Measurements from ENCODE around the gene PPP4R4. TPM values are rescaled to one million over a fixed set of nuclear protein-coding genes. Genes with fewer than 3 reads are reported as not detected.

The PPP4R4 gene, protein sequence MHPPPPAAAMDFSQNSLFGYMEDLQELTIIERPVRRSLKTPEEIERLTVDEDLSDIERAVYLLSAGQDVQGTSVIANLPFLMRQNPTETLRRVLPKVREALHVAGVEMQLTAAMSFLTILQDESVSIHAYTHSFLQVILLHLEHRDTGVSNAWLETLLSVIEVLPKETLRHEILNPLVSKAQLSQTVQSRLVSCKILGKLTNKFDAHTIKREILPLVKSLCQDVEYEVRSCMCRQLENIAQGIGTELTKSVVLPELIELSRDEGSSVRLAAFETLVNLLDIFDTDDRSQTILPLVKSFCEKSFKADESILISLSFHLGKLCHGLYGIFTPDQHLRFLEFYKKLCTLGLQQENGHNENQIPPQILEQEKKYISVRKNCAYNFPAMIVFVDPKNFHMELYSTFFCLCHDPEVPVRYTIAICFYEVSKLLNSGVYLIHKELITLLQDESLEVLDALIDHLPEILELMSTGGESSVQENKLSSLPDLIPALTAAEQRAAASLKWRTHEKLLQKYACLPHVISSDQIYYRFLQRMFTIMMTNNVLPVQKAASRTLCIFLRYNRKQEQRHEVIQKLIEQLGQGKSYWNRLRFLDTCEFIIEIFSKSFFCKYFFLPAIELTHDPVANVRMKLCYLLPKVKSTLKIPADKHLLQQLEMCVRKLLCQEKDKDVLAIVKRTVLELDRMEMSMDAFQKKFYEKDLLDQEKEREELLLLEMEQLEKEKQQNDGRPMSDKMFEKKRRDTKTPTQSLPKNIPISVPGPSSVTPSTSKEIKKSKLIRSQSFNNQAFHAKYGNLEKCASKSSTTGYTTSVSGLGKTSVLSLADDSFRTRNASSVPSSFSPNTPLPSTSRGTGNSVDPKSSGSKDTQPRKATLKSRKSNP
- under 0.01 and 0.54 TPM in 2 replicates for total RNA-seq

DNA sequence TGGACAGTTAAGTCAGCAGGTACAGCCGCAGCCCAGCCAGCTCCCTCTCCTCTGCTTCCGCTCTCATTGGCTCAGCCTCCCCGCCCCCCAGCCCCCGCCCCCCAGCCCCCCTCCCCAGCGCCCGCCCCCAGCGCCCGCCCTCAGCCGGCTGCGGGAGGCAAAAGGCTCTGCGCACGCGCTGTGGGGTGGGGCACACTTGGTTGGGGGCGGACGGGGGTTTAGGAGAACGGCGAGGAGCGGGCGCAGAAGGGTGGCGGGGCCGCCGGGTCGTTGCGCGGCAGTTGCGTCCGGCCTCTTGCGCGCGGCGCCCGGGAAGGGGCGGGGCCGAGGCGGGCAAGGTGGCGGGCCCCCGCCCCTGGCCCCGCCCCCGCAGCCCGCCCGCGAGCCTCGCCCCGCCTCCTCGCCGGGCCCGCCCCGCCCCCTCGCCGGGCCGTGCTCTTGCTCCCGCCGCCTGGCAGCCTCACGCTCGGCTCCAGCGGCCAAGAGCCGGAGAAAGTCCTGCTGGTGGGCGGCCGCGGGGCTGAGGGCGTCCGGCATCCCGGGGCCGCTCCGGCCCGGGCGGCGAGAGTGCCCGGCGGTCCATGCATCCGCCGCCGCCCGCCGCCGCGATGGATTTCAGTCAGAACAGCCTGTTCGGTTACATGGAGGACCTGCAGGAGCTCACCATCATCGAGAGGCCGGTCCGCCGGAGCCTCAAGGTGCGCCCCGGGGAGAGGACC, at the start of gene PPP4R4:
PPP4R4 (plus strand) TSS at position 438 of the 719 bp plus-strand sequence; CDS start at position 582, 144 bp downstream.

DNA sequence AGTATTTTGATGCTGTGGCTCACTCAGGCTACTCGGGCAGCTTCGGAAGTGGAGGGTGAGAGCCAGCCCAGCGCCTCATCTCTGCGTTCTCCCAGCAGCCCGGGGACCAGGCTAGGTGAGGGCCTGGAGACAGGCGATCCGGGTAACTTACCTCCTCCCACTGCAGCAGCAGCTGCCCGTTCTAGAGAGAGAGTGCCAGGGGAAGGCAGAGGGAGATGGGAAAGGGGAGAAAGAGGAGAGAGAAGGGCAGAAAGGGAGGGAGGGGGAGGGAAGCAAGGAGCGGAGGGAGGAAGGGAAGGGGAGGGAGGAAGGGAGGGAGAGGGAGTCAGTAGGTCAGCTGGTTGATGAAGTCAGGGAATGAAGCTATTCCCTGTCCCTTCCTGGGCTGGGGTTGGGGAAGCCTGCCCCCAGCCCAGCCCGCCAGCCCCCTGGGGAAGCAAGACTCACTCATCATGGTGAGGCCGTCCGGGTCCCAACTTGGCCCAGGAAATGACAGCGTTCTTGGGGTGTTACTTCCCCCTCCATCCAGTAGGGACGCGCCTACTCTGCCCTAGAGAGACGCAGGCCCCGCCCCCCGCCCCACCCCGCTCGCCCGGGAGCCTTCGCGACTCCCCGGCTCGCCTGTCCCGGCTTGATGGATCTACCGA, 44.9 kb upstream of the PPP4R4 start, which contains the start of gene IFI27L2:
IFI27L2 (minus strand) TSS at position 494 of the 647 bp plus-strand sequence; CDS start at position 454, 40 bp downstream.

DNA sequence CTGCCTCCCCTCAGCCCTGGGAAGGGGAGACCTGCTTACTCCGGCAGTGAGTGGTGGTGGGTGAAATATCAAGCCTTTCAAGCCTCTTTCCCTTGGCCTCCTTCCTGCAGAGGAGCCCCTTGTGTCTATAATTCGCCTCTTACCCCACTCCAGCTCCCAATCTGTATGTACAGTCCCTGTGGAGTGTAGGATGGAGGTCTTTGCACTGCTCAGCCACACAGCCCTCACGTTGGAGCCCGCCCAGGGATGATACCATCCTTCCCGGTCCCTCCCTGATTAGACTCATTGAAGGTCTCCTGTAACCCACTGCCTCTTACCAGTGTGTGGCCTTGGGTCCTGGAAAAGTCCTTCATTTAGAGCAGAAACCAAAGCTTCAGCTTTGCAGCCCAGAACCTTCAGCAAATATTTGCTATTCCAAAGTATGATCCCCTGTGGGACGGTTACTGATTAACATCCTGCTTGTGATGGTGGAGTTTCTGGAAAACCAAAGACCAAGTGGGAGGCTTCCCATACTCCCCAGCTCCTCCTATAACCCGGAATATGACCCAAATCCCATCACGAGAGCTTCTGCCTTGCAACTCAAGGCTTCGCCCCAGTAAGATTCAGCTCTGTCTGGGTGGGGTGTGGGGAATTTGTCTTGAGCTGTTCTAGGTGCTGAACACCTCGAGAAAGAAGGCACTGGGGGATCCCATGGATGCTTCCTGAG, 118.9 kb downstream of the PPP4R4 start, which contains the start of gene SERPINA10:
SERPINA10 (minus strand) TSS at position 397 of the 706 bp plus-strand sequence. CDS start 2,675 bp downstream, outside the sequence.

DNA sequence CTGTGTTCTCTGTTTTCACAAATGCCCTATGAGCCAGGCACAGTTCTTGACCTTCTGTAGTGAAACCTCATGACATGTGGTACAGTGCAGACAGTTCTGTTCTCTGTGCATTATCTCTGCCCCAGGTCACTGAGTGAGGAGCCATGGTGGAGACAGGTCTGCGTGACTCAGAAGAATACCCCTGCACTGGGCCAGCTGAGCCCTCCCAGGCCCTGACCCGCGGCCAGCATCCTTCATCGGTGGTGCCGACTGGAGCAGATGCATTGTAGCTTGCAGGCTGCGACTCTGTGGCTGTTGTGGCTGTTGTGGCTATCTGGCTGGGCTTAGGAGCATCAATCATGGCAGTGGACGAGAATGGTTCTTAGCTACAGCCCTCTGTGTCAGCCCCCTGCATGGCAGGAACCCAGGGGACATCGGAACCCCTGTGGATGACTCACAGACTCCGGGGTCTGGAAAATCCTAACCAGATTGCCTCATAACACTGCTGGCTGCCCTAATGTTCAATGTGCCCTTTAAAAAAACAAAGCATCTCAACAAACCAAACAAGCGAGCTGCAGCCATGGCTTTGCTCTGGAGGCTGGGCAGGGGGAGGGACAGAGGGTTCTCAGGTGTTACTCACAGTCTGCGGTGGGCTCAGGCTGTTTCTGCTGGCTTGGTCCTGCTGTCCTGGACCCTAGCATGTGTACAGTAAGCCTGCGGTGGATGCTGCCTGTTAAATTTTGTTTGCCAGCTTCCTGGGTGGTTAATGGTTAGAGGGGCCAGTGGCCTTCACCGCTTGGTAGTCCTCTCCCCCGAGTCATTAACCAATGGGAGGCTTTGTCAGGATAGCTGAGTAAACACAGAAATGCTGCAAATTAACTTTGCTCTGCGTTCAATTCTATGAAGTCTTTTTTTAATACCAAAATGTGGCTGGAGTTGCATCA, 148.8 kb downstream of the PPP4R4 start, which contains the start of gene SERPINA6:
SERPINA6 (minus strand) TSS at position 689 of the 923 bp plus-strand sequence. CDS start 8,688 bp downstream, outside the sequence.

Other genes with a start within 250 kb of the PPP4R4 start
- not detected in 2 replicates for gene FAM181A, start 247.0 kb upstream of the PPP4R4 start, total RNA-seq
- not detected in 2 replicates for gene ASB2, start 197.8 kb upstream of the PPP4R4 start, total RNA-seq
- not detected in 2 replicates for gene CCDC197, start 177.0 kb upstream of the PPP4R4 start, total RNA-seq
- 1.2 and 1.6 TPM in 2 replicates for gene OTUB2, start 148.0 kb upstream of the PPP4R4 start, total RNA-seq
- gene DDX24, start 93.1 kb upstream of the PPP4R4 start, total RNA-seq: 69.2 and 69.5 TPM in 2 replicates
- gene IFI27L1, start 93.0 kb upstream of the PPP4R4 start, total RNA-seq: 8.6 and 13.0 TPM in 2 replicates
- gene IFI27, start 63.6 kb upstream of the PPP4R4 start, total RNA-seq: 0.39 and 0.76 TPM in 2 replicates
- 47.2 and 53.8 TPM in 2 replicates for gene IFI27L2, start 44.7 kb upstream of the PPP4R4 start, total RNA-seq
- gene SERPINA10, start 118.9 kb downstream of the PPP4R4 start, total RNA-seq: not detected in 2 replicates
- not detected in 2 replicates for gene SERPINA6, start 149.0 kb downstream of the PPP4R4 start, total RNA-seq
- gene SERPINA2, start 192.4 kb downstream of the PPP4R4 start, total RNA-seq: not detected in 2 replicates
- under 0.01 and 0.22 TPM in 2 replicates for gene SERPINA1, start 214.3 kb downstream of the PPP4R4 start, total RNA-seq